NCI-H748 treated with DMSO at 0.1 percent for 48 hours (cell line): Measurements from ENCODE around the gene APOA1.
"Not testable (repeated sequence)": the region's sequence is repeated elsewhere in the genome, so short reads cannot be mapped to it uniquely, and the experiment has no call there.

Experiments used
- DNase-seq: peaks from one replicate; lab custom pipeline; 2025; lab: John Stamatoyannopoulos, UW

APOA1 gene

DNA sequence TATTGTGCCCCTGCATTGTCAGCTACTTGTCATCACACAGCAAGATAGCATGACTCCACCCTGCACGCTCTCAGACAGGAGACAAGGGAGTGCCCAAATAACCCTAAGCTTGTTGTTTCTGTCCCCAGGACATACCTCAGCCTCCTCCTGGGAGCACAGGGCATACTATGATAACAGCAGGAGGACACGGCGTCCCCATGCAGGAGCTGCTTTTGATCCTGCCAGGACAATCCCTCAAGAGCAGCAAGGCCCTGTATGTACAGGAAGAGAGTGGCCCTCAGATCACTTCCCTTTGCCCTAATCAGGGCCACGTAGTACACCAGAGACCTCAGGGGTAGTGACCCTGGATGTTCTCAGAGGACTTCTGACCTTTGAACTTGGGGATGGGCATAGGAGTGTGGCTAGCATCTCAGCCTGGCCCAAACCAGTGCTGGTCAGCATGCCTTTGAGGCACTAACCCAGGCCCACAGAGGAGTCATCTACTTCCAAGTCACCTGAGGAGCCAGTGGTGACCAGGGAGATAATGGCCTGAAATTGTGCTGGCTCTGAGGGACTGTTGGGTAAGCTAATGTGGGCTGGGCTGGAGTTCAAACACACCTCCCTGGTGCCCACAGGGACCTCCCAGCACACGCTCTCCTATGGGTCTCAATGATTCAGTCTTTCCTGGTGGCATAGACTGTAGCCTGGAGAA, 23.5 kb downstream of the APOA1 start:
- no peak for DNase-seq

DNA sequence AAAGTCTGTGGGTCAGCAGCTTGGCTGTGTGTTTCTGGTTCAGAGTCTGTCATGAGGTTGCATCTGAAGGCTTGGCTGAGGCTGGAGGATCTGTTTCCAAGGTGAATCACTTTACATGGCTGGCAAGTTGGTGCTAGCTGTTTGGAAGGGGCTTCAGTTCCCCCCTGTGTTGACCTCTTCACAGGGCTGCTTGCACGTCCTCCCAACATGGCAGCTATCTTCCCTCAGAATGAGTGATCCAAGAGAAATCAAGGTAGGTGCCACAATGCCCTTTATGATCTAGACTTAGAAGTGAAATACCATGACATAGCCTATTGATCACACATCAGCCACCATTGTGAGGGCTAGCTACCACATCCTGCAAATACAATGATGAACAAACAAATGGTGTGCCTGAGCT, 24.3 kb downstream of the APOA1 start:
- no peak for DNase-seq

DNA sequence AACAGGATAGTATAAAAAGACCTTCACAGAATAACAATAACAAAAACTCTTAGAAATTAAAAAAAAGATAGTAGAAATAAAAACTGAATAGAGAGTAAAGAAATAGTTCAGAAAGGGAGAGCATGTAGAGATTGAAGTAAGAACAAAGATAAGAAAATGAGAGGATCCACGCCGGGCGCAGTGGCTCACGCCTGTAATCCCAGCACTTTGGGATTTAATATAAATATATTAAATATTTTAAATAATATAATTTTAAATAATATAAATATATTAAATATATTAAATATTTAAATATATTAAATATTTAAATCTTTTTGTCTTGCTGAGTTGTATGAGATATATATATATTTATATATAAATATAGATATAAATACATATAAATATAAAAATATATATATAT, 25.3 kb downstream of the APOA1 start:
- no peak for DNase-seq

DNA sequence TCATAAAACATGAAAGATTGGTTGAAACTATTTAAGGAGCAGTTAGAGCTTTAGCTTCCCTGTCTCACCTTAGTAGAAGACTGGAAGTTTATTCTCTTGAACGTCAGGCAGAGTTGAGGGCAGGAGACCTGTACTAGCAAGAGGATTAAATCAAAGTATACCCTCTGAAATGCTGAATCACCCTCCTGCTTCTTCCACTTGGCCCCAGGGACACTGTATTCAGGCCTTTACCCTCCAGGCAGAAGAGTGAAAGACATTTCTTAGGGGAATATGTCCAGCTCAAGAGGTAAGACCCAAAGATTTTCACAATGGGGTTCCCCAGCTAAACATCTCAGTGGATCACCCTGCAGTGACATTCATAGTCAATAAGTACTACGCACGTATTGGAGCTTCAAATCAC, 26.2 kb downstream of the APOA1 start:
- DNase-seq, result no peak

DNA sequence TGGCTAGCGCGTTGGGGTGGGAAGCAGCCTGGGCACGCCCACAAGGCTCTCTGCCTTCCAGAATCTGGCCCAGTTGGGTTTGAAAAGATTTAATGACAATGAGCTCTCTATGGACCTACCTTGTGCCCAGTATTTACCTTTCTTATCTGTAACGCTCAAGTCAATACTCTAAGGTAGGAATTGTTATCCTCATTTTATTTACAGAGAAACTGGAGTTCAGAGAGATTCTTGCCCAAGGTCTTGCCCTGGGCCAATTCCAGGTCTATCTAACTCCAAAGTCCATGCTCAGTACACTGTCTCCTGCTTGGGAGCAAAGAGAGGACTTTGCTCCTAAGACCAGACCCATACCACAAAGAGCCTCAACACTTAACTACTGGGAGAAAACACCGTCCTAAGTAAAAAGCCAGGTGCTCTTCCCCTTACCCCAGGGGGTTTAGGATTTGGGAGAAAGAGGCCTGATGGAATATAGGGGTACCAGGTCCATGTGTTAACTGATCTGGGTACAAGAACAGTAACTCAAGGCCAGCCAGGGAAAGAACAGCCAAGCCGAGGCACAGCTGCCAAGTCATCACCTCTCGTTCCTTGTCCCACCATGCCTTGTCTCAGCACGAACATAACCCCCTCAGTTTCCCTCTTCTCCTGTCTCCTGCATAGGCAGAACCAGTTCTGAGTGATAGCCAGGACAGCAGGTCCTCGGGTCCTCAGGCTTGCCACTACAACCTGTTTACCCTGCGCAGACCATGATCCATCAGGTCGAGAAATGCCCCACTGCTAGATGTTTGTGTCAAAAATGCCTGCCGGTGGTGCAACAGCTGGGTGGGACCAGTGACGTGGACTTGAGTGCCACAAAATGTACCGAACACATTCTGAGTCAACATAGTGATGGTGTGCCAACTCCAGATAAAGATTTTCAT, 28.9 kb downstream of the APOA1 start:
- DNase-seq, result no peak

DNA sequence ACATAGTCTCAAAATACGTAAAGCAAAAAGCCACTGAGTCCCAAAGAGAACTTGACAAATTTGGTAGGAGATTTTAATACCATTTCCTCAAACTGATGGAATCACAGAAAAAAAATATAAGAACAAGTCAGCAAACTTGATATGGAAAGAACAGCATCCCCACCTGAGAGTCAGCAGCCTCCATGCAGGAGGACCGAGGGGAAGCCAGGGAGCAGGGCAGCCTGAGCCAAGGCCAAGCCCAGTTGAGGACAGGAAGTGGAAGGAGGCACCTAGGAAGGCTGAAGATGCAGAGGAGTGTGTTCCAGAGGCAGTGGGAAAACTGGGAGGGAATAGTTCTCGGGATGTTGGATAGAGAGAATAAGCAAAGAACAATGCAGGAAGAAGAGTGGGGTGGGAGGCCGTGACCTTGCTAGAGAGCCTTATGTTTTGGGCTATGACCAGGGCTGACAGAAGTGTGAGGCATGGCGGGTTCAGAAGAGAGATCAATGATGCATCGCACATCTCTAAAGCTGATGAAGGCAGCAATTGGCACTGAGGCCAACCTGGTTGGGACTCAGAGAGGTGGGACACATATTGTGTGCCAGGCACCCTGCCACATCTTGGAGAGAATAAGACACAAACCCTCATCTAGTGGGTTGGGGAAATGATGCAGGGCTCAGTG, 29.7 kb downstream of the APOA1 start:
- DNase-seq, result no peak

DNA sequence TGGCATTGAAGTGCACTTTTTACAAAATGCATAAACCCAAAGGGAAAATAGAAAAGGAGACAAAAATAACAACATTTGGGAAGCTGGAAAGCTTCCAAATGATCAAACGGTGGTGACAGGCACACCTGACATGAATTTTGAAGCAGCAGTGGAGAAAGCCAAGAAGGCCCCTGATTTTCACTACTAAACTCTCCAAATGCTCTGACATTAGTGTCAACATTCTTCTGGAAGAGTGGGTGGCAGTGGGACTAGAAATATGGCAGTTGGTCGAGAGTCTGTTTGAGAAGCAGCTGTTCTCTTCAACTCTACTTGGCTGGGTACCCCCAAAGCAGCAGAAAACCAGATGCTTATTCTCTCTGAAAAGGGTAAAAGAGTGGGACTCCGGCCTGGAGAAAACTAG, 33.4 kb downstream of the APOA1 start:
- DNase-seq, result no peak

DNA sequence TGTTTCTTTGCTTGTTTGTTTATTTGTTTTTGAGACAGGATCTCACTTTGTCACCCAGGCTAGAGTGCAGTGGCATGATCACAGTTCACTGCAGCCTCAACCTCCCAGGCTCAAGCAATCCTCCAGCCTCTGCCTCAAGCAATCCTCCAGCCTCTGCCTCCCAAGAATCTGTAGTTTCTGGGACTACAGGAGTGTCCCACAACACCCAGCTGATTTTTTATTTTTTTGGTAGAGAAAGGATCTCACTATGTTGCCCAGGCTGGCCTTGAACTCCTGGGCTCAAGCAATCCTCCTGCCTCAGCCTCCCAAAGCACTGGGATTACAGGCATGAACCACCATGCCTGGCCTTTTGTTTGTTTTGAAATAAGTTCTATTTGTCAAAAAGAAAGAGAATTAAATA, 35.8 kb downstream of the APOA1 start:
- DNase-seq, result not testable (repeated sequence)

DNA sequence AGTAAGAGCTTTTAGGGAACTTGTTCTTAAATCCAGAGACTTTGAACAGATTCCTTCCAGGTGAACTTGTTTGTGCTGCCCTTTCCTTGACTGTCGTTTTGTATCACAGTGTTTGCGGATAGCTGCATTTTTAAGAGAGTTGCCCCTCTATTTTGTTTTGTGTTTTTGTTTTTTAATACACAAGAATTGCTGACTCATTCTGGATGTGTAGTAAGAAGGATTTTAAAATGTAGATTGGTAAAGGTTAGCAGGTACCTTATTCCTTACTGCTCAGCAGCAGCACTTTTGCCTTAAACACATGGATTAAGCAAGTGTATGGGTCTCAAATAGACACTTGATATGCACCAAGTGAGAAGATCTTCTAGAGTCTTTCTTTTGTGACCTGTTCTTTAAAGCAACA, 36.8 kb downstream of the APOA1 start:
- DNase-seq, result no peak

DNA sequence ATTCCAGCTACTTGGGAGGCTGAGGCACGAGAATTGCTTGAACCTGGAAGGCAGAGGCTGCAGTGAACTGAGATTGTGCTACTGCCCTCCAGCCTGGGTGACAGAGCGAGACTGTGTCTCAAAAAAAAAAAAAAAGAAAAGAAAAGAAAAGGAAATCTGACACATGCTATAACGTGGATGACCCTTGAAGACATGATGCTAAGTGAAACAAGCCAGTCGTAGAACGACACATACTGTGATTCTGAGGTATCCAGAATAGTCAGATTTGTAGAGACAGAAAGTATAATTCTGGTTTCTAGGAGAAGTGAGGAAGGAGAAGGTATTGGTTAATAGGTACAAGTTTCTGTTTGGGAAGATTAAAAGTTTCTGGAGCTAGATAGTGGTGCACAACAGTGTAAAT, 39.1 kb downstream of the APOA1 start:
- DNase-seq, result no peak

DNA sequence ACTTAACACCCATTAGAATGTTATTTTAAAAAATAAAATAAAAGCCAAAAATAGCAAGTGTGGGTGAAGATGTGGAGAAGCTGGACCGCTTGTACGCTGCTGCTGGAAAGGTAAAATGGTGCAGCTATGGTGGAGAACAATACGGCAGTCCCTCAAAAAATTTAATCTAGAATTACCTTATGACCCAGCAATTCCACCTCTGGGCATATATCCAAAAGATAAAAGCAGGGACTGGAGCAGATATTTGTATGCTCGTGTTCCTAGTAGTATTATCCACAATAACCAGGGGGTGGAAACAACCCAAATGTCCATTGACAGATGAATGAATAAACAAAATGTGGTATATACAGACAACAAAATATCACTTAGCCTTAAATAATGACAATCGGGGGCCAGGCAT, 39.6 kb downstream of the APOA1 start:
- DNase-seq, result no peak

DNA sequence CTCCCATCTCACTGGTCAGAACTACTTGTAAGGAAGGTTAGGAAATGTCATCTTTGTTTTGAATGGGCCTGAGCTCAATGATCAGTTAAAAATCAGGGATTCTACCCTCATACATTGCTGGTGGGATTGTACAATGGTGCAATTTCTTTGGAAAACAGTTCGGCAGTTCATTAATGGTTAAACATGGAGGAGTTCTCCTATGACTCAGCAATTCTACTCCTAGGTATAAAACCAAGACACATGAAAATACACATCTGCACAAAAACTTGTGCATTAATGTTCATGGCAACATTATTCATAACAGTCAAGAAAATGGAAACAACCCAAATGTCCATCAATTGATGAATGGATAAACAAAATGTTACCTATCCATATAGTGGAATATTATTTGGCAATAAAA, 40.9 kb downstream of the APOA1 start:
- no peak for DNase-seq

DNA sequence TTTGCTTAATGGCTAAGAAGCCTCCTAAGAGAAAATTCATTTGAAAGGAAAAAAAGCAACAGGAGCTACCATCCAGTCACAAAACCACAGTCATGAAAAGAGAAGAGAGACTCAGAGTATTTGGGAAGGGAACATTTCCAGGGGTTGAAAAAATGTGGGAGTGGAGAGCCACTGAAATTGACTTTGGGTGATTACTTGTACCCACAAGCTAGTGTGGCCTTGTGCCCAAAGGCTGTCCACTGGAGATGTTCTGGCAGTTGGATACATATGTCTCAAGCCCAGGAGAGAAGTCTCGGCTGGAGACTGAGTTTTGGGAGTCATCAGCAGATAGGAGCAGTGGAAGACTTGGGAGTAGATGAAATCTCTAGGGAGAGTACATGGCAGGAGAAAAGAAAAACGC, 42.6 kb downstream of the APOA1 start:
- DNase-seq, result no peak

DNA sequence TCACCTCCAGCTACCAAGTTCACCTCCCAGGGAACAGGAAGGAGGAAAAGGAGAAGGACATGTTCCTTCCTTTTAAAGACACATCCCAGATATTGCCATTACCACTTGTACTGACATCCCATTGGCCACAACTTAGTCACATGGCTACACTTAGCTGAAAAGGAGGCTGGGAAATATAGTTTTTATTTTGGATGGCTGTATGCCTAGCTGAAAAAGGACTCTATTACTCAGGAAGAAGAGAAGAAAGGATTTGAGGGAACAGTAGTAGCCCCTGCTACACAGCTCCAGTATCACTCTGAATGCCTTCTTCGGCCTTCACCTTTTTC, 43.7 kb downstream of the APOA1 start:
- no peak for DNase-seq

DNA sequence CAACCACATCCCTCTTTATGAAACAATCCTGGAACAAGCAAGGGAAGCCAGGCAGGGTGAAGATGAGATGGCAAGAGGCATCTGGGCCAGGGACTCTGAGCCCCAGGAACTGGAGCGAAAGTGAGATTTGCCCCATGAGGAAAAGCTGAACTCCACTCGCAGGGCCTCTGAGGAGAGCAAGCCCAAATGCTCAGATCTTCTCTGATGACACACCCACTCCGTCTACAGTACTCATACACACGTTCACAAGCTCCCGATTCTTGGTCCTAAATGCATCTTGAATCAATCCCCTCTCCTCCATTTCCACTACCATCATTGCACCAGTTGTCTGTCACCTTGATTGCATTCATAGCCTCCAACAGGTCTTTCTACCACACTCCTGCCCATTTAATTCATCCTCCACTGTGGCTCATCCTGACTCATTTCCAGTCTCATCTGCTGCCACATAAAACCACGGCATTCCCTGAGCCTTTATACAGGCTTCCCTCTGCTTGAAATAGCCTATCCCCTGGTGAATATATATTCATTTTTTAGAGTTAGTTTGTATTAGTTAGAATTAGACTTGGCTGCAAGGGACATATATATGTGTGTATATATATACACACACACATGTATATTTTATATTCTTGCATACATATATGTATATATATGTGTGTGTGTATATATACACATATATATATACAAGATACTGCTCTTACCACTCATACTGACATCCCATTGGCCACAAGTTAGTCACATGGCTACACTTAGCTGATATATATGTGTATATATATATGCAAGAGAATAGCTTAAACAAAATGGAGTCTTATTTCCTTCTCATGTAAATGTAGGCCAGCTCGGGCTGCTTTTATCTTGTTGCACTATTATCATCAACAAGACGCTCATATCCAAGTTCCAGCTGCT, 44.3 kb downstream of the APOA1 start:
- no peak for DNase-seq

DNA sequence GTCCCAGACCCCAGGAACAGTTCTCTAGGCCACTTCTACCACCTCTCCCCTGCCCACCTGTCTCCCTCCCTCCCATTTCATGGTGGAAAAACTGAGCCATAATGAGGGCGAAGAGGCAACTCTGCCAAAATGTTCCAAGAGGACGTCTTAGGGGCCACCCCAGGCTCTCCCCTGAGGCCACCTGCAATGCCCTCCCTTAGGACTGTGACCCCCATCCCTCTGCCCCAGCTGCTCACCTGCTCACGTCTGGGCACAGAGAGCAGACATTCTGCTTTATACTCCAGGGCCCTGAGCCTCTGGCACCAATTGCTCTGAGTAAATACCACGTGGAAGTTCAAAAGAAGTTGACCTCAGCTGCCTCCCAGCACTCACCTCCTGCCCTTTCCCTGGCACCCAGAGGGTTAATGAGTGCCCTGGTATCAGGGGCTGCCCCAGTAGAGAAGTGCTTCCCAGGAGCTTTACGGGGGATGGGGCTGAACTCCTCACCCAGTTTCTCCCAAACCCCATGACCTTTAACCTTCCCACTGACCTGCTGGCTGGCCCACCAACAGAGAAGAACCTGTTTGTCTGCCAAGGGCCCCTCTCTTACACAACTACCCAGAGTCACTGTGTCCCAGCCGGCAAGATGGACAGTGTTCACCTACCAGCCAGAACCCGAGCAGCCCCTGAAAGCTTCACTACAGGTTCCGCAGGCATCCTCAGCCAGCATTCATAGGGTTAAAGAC, 45.1 kb downstream of the APOA1 start:
- DNase-seq, result no peak

DNA sequence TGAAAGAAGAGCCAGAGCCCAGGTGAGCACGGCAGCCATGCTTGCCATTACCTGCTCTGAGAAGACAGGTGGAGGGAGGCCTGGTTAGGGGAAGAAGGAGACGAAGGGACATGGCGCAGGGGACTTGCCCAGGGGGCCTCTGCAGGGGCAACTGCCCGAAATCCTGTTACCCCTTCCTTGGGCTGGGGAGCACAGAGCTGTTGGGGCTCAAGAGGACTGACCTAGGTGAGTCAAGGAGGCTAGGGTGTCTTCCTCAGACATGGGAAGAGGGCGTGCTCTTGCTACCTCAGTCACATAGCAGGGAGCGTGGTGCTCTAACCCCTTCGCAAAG, 45.6 kb downstream of the APOA1 start, which contains the start of gene APOA5:
APOA5 (minus strand) TSS at position 67 of the 331 bp plus-strand sequence; CDS start at position 48, 19 bp downstream.
- no peak for DNase-seq

DNA sequence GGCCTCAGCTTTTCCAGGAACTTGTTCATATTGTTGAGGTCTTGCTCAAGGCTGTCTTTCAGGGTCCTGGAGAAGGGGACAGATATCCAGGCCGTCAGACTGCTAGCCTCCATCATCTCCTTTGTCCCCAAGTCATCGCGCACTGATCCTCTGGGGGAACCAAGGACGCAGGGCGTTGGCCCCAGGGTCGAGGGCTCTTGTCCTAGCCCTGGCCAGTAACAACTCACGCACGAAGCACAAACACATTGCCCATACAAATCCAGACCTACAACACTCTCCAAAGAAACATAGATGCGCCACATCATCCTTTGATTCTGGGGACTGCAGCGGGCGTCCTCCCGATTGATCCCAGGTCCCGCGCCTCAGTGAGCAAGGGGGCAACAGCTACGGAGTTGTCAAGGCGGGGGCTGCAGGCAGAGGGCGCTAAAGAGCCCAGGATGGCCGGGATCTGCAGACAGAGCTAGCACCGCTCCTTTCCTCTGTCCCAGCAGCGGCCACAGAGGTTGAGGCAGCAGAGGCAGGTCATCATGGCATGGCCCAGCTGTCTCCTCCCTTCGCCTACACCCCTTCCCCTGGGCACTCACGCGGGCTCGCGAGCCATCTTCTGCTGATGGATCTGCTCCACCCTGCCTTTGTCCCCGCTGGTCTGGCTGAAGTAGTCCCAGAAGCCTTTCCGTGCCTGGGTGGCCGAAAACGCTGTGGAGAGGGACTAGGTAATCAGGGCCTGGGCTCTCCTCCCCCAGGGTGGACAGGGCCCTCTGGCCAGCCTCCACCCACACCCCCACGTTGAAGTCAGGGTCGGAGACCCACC, 46.2 kb downstream of the APOA1 start:
- peak; percentile 19 for DNase-seq

DNA sequence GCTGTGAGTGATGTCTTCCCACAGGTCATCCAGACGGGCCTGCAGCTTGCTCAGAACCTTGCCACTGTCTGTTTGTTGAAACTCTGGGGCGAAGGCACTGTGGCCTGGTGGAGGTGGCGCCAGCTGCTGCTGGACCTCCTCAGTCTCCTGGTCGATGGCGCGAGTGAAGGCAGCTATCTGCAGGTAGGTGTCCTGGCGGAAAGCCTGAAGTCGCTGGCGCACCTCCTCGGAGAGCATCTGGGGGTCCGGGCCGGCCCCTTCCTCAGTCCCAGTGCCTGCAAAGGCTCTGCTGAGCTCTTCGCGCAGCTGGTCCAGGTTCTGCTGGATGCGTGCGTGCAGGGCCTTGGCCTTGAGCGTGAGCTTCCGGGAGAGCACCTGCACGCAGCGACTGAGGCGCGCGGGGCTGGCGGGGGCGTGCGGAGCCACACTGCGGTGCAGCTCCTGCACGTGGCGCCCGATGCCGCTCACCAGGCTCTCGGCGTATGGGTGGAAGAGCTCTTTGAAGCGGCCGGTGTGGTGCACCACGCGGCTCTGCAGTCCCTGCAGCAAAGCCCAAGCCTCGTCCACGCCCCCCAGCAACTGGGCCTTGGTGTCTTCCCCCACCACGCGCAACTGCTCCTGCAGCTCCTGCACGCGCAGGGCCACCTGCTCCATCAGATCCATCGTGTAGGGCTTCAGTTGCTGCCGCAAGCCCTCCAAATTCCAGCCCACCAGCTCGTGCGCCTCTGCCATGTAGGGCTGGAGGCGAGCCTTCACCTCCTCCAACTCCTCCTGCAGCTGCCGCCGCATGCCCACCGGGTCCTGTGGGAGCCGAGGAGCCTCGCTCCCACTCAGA, 47.0 kb downstream of the APOA1 start:
- no peak for DNase-seq

DNA sequence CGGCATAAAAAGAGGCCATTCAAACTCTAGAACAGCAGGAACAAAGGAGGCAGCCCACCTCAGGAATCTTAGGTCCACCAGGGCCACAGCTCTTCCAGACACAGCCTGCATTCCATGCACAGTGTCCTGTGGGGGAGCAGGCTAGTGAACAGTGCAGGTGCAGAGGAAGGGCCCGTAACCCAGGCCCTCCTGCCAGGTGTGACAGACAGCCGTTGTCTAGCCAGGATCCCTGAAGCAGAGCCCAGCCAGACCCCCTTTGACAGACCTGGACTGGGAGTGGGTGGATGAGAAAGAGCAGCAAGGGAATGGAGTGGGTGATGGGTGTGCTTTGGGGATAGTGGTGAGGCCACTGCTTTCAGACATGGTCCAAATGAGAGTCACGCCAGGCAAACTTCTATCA, 48.4 kb downstream of the APOA1 start:
- DNase-seq, result no peak
